ENCODE measurements around the gene PC. TPM values are rescaled to one million over a fixed set of nuclear protein-coding genes. Genes with fewer than 3 reads are reported as not detected.

The PC gene
- total RNA-seq, 1 donor from 2014 or later: 30.3 TPM

DNA sequence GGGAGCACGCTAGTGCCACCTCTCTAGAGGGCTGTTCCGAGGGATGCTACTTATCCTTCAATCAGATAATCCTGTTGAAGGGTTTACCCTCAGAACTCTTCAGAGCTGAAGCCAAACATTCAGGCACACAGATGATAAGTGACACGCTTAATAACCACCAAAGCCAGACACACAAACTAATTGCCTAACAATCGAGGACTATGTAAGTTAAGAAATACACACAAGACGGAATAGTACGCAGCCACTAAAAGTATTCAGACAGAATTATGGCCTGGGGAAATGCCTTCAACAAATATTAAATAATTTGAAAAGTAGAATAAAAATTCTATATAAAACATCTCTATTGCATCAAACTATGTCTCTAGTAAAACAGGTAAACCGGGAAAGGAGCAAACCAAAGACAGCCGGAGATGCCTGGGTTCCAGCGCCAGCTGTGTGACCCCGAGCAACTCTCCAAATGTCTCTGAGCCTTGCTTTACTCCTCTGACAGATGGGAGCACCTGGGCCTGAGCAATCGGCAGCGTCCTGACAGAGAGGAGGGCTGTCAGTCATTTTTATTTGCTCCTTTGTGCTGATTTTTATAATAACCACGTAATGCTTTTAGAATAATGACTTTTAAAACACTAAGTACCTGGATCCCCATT lies 90.0 kb downstream of the PC start:
- no peak for DNase-seq (ENCODE audit: low spot score)

DNA sequence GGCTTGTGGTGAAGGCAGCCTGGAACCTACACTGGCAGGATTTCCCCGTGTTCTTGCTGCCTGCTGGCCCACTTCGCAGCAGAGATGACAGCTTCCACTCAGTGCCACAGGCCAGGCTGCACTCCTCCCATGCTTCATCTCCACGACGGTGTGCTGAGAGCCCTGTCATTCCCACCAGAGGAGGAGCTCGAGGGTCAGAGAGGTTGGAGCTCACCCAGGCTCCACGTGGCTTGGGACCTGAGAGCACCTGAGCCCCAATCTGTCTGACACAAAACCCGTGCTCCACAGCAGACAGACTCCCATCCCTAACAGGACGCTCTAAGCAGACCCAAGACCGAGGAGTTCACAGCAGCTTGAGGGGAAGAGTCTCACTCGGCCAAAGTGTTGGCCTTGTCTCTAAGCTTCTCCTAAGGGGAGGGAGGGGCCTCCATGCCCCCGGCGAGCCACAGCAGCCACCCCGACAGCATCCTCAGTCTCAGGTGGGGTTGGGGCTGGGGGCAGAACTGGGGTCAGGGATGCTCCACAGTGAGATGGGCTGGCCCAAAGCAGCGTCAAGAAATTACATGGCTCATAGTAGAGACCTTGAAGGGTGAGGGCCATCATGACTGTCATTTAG lies 90.7 kb downstream of the PC start:
- DNase-seq (ENCODE audit: low spot score): no peak

DNA sequence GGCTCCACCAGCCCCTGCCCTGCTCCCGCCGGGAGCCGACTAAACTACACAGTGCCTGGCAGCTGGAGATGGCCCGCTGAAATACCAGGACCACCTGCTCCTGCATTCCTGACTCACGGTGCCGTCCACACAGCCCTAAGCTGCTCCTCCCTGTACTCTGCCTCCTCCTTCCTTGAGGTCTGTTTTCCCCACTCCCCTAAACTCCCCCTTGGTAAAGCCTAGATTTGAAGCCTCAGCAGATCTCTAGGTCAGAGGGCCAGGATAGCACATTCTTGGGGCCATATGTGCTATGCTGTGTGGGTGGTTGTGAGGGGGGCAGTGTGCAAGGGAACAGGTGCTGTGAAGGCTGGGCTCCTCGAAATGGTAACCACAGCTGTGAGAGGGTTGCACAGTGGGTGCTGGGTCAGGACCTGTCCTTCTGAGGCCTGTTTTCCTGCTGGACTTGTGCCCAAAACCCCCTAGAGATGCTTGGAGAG lies 91.6 kb downstream of the PC start:
- DNase-seq (ENCODE audit: low spot score): no peak

DNA sequence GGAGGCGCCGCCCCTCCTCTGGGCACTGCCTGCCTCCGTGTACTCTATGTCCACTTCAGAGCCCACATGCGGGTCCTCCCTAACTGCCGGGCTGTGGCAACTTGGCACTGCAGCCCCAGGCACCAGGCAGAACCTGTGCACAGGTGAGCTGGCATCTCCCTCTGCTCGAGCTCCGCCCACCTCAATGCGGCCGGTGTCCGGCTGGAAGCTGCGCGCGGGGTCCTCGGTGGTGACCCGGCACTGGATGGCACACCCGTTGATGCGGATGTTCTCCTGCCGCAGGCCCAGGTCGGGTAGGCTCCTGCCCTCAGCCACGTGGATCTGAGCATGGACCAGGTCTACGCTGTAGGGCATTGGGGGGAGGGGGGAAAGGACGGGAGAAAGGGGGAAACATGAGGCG lies 92.2 kb downstream of the PC start:
- no peak for DNase-seq (ENCODE audit: low spot score)

DNA sequence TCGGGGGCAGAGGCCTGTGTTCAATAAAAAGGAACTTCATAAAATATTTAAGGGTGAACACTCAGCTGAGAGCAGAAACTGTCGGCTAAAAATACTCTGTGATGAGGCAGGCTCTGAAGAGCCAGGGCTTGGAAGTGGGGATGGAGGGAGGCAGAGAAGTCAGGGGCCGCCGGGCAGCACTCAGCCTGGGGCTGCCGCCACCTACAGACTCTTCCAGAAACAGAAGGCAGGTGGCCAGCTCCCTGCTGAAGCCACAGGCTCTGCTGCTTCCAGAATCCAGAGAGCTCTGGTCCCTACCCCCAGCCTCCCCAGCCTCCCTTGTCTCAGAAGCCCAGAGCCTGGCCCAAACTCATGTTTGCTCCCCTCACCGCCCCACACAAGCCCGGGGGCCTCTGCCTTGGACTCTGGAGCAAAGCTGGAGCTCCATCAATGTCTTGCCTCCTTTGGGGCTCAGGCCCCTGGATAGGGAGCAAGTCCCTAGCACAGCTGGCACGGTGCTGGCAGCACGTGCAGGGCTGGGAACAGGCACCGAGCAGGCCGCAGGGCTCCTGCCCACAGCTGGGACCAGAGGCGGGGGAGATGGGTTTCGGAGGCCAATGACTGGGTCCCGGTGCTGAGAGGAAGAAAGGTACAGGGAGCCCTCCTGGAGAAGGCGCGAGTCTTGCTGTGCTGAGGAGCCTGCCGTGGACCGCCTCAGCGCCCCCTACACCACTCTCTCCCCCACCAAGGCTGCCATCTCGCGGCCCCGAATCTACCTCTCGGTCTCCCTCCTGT lies 93.1 kb downstream of the PC start:
- DNase-seq (ENCODE audit: low spot score): no peak

DNA sequence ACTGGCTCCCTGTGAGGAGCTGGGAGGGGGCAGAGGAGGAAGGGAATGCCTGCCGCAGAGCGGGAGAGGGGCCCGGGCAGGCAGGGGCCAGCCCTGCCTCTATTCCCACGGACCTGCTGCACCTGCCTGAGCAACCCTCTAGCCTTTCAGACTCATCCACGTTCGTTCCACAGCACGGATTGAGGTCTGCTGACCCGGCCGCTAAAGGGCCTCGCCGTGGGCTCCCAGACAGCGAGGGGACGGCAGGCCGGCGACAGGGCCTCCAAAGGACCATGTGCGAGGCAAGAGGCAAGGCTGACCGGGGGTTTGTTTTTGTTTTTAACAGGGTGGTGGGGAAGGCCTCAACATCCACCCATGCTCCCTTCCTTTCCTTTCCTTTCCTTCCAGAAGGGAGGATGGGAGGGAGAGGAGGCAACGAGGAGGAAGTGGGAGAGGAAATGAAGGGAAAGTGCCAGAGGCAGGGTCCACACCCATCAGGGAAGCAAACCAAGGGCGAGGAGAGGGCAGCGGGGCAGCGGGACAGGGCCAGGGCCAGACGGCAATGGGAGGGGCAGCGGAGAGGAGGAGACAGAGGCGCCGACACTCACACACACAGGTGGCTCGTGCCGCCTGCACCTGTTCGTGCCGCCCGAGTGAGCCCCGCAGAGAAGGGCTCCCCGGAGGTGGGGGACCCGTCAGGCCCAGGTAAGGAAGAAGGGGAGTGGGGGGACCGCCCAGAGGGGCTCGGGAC lies 93.8 kb downstream of the PC start:
- no peak for DNase-seq (ENCODE audit: low spot score)

DNA sequence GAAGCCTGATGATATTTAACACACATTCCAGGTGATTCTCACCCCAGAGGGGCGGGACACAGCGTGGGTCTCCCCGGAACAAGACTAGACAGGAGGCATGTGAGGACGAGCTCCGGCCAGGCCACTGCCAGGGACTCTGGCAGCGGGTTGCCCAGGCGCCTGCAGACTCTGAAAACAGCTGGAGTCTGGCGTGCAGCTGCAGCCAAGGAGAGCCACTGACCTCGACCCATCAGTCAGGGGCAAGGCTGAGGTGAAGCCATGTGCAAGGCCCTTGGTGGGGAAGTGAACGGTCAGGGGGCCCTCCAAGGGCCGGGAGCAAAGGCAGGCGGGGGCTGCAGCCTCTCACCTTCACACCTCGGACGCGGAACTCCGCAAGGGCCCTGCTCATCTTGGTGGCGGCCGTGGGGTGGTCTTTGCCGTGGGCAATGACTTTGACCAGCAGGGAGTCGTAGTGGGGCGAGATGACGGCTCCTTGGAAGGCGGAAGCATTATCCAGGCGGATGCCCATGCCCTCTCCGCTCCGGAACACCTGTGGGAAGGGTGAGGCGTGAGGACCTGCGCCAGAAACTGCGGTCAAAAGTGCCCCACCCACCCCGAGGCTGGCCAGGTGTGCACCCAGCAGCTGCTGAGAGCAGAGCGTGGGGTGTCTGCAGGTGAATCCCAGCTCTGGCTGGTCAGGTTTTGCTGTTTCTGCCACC lies 94.6 kb downstream of the PC start:
- no peak for DNase-seq (ENCODE audit: low spot score)

DNA sequence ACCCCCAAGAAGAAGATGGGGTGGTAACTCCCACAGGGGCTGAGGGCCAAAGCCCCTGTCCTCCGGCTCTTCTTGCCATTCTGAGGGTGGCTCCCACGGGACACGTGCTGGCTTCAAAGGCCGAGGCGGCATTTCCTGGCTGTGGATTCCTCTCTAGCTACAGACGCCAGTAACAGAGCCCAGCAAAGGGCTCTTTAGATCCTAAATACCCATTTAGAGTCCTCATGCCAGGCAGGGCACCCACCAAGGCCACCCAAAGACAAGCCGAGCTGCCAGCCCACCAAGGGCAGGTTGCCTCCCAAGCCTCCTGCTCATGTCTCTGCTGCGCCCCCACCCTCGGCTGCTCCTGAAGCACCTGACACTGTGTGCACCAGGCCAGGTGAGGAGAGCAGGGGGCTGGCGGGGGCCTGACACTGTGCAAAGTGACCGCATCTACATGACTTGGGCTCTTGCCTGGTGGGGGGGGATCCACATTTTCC lies 95.6 kb downstream of the PC start:
- DNase-seq (ENCODE audit: low spot score): no peak

DNA sequence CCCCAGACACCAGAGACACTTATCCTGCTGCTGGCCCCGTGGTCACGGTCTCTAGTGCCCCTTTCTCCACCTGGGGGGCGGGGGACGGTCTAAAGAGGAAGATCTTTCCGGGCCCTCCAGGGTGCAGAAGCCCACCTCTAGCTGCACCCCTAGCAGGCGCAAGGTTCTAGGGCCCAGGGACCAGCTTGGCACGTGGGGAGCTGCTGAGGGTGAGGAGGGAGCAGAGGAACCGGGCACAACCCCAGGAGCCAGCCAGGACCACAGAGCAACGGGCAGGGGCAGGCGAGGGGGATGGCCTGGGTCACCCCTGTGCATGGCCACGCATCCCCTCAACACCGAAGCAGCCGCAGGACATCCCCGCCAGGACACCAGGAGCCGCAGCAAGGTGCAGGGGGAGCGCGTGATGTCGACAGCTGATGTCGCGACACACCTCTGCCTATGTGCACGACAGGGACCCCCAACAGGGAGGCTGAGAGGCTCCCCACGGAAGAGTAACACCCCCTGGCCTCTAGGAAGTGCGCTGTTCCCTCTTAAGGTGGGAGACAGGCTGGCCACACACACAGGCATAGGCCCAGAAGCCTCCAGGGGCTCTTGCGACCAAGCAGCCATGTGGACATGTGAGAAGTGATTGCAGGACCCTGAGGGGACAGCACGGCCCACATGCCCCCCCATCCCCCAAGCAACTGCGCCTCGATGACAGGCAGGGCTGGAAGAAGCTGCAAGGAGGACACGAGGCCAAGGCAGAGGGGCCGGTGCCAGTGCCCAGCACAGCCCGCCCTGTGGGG lies 96.2 kb downstream of the PC start:
- no peak for DNase-seq (ENCODE audit: low spot score)

DNA sequence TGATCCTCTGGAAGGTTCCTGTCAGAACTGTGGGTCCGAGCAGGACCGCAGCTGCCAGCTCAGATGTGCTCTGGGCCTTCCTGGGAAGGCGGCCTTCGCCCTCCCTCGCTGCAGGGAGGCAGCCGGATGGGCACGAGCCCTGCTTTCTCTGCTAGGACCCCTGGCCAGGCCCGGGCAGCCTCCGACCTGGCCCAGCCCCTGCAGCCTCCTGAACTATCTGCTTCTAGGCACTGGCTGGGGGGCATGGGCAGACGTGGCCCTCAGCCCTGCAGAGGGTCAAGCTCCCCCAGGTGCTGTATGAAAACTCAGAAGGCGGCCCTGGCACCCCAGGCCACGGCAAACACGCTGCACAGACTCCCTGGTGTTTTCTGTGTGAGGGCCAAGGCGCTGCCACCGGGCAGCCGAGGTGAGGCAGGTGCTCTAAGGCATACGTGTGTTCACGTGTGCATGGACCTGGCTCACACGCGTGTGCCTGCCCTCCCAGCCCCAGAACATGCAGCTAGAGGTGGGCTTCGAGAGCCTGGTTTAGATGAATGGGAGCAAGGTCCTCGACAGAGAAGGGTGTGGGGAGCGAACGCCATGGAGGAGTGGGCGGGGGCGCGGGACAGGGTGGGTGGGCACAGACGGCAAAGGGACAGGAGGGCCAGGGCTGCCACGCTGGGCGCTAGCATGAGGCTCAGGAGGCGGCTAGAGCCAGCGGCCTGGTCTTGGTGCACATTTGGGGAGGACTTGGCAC lies 97.0 kb downstream of the PC start:
- DNase-seq (ENCODE audit: low spot score): no peak

DNA sequence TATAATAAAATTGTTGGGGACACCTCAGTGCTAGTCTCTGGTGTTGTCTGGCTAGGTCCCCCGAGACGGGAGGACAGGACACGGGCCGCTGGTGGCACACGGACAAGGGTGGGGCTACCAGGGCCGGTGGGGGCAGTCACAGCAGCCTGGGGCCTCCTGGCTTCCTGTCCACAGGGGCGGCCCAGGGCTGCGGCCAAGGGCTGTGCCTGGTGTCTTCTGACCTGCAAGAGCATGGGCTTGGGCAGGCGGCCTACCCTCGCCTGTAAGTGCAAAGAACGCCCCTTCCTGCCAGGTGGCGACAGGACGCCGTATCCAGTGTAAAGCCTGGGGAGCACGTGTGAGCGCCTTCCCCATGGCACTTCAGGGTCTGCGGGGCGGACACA lies 97.7 kb downstream of the PC start:
- no peak for DNase-seq (ENCODE audit: low spot score)

DNA sequence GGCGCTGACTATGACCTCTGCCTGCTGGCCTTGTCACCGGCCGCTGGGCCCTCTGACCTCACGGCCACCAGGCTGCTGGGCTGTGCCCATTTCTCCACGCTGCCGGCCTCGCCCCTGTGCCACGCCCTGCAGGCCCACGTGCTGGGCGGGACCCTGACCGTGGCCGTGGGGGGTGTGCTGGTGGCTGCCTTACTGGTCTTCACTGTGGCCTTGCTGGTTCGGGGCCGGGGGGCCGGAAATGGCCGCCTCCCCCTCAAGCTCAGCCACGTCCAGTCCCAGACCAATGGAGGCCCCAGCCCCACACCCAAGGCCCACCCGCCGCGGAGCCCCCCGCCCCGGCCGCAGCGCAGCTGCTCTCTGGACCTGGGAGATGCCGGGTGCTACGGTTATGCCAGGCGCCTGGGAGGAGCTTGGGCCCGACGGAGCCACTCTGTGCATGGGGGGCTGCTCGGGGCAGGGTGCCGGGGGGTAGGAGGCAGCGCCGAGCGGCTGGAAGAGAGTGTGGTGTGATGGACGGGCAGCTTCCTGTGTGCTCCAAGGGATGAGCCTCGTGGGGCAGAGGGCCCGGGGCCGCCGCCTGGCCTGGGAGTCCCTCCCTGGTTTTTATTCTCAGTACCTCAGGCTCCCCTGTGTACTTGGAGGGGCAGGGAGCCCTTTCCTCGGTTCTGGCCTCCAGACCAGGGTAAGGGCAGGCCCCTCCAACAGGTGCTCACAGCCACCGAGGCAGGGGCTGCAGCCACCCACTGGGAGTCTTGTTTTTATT lies 98.3 kb downstream of the PC start:
- DNase-seq (ENCODE audit: low spot score): no peak

DNA sequence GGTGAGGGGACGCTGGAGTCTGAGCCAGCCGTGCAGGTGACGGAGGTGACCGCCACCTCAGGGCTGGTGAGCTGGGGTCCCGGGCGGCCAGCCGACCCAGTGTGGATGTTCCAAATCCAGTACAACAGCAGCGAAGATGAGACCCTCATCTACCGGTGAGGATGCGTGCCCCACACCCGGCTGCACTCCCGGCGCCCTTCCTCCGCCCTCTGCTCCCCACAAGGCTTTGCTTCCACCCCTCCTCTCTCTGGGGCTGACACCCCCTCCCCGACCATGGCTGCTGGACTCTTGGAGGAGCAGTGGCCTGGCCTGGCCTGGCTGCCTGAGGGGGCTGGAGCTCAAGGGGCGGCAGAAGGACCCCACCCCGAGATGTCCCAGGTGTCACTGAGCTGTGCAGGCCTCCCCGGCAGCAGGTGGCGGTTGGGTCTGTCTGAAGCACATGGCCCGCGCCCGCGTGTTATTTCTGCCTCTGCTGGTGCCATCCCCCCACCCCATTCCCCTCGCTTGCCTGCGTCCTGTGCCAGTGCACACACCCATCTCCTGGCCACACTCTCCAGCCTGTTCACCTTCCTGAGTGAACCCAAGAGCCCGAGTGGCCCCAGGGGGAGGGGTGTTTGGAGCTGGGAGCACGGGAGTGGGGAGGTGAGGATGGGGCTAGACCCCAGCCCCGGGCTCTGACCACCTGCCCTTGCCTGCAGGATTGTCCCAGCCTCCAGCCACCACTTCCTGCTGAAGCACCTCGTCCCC lies 99.1 kb downstream of the PC start:
- no peak for DNase-seq (ENCODE audit: low spot score)

DNA sequence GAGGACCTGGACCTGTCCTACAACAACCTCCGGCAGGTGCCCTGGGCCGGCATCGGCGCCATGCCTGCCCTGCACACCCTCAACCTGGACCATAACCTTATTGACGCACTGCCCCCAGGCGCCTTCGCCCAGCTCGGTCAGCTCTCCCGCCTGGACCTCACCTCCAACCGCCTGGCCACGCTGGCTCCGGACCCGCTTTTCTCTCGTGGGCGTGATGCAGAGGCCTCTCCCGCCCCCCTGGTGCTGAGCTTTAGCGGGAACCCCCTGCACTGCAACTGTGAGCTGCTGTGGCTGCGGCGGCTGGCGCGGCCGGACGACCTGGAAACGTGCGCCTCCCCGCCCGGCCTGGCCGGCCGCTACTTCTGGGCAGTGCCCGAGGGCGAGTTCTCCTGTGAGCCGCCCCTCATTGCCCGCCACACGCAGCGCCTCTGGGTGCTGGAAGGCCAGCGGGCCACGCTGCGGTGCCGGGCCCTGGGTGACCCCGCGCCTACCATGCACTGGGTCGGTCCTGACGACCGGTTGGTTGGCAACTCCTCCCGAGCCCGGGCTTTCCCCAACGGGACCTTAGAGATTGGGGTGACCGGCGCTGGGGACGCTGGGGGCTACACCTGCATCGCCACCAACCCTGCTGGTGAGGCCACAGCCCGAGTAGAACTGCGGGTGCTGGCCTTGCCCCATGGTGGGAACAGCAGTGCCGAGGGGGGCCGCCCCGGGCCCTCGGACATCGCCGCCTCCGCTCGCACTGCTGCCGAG lies 99.8 kb downstream of the PC start:
- no peak for DNase-seq (ENCODE audit: low spot score)

DNA sequence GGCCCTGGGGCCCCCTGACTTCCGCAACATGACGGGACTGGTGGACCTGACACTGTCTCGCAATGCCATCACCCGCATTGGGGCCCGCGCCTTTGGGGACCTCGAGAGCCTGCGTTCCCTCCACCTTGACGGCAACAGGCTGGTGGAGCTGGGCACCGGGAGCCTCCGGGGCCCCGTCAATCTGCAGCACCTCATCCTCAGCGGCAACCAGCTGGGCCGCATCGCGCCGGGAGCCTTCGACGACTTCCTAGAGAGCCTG lies 100.3 kb downstream of the PC start:
- no peak for DNase-seq (ENCODE audit: low spot score)

DNA sequence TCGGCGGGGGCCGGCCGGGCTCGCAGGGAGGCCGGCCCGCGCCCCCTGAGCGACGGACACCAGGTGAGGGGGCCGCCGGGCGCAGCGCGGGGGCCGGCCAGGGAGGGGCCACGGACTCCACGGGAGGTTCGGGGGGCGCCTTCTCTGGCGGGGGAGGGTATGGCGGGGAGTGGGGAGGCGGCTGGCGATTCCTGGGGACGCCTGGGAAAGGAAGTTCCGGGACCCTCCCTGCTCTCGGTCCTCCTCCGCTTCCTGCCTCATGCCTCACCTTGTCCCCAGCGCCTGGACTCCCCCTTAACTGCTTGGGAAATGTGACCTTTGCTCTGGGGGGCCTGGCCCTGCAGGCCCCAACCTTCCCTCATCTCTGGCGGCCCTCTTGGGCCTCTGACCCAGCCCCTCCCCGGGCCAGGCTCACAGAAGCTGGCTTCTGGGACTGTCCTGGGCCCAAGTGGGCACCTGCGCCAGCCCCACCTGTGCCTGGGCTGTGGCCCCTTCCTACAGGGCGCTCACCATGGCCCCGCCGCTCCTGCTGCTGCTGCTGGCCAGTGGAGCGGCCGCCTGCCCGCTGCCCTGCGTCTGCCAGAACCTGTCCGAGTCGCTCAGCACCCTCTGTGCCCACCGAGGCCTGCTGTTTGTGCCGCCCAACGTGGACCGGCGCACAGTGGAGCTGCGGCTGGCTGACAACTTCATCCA lies 100.8 kb downstream of the PC start:
- no peak for DNase-seq (ENCODE audit: low spot score)

DNA sequence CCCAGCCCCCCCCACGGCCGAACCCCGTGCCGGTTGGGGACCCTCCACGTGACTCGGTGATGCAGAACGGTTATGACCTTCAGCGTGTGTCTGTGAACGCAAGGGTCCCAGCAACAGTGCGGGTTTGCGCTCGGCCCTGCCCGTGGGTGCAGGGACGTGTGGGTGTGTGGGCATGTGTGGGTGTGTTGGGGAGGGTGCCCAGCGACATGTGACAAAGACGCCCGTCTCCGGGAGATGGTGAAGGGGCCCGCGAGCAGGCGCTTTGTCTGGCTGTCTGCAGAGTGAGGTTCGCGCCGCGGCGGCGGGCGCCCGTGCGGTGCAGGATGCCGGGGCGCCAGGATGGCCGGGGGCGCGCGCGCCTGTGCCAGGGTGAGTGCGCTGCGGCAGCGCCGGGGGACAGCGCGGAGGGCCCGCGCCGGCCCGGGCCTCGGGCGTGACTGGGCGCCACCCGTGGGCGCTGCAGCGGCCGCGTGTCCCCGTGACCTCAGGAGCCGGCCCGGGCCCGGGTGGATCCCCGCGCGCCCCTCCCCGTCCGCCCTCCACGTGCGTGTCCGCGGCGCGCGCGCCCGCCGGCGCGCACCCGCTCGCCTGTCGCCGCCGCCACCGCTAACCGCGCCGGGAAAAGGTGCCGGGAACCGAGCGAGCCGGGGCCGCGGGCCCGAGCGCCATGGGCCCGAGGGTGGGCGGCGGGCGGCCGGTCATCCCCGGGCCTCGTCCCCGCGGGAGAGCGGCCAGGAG lies 101.5 kb downstream of the PC start, which contains the start of gene LRFN4:
LRFN4 (plus strand) TSS at position 569 of the 738 bp plus-strand sequence. CDS start 681 bp downstream, outside the sequence.
- DNase-seq (ENCODE audit: low spot score): no peak
